ENCODE results near the gene OGA. TPM values are rescaled to one million over a fixed set of nuclear protein-coding genes. Genes with fewer than 3 reads are reported as not detected.

OGA gene
- polyA plus RNA-seq, 1 experiment, result 25.6 TPM

DNA sequence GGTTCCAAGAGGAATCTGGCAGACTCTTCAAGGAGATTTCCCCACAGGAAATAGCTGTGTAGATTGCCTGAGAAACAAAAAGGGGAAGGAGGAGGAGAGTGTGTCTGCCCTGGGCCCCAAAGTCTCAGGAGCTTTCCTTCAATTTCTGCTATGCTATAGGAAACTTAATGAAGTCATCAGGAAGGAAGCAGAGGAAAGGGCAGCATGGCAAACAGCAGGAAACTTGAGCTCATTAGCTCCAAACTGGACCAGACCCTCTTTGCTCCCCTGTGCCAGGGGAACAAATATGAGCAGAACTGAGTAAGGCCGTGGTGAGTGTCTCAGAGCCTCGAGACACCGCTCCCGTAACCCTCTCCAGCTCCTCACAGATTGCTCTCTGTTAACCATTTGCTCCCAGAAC, 30.2 kb upstream of the OGA start:
- CTCF ChIA-PET, result interaction anchor here (1.5 to 3.4 kb wide), 3 partner anchors 8 to 162 kb away, joined by 3 to 15 read pairs (median 14); no protein-coding TSS in a partner anchor
- TF ChIP-seq, protein P1, sequence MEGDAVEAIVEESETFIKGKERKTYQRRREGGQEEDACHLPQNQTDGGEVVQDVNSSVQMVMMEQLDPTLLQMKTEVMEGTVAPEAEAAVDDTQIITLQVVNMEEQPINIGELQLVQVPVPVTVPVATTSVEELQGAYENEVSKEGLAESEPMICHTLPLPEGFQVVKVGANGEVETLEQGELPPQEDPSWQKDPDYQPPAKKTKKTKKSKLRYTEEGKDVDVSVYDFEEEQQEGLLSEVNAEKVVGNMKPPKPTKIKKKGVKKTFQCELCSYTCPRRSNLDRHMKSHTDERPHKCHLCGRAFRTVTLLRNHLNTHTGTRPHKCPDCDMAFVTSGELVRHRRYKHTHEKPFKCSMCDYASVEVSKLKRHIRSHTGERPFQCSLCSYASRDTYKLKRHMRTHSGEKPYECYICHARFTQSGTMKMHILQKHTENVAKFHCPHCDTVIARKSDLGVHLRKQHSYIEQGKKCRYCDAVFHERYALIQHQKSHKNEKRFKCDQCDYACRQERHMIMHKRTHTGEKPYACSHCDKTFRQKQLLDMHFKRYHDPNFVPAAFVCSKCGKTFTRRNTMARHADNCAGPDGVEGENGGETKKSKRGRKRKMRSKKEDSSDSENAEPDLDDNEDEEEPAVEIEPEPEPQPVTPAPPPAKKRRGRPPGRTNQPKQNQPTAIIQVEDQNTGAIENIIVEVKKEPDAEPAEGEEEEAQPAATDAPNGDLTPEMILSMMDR (IDR thresholded peaks at IDR 0.05; ENCODE audit: insufficient read depth, low read depth, low read length), result no peak
- peaks cover 3% of the 10 kb centered on the region; the same call in 1 of the 2 replicates for H3K36me3 ChIP-seq (ENCODE audit: control insufficient read depth, insufficient read depth, low read length)
- POLR2A ChIA-PET, result no interaction called here
- no peak overlapping the region for H3K4me3 ChIP-seq (ENCODE audit: low read depth, low read length)
- no peak for DNase-seq (ENCODE audit: low read depth)
- no peaks in the 10 kb centered on the region for H3K27me3 ChIP-seq (ENCODE audit: control insufficient read depth, insufficient read depth, low read length)

DNA sequence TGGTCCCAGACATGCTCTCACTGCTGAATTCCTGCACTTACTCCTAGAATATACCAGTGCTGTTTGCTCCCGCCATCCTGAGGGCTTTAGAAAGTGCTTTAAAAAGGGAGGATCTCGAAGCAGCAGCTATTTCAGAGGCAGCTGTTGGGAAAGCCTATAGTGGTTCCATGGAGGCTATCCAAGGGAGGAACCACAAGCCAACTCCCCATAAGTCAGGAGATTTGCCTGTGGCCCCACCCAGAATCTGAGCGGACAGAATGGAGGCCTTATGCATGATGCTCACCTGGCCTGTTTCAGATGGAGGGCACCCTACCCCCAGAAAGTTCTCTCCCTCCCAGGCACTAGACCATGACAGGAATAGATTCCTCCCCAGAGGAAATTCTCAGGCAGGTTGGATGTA, 27.6 kb upstream of the OGA start:
- Histone ChIP-seq H3K36me3 (ENCODE audit: control insufficient read depth, insufficient read depth, low read length) (peaks cover 3% of the 10 kb centered on the region; the same call in 1 of the 2 replicates), H3K27me3 (ENCODE audit: control insufficient read depth, insufficient read depth, low read length) (no peaks in the 10 kb centered on the region), H3K4me3 (ENCODE audit: low read depth, low read length) (no peak overlapping the region)
- TF ChIP-seq, protein P1 (IDR thresholded peaks at IDR 0.05; ENCODE audit: insufficient read depth, low read depth, low read length), result no peak
- POLR2A ChIA-PET, result no interaction called here
- CTCF ChIA-PET, result interaction anchor here (0.6 to 3.4 kb wide), 5 partner anchors 10 to 249 kb away, joined by 3 to 15 read pairs (median 6); no protein-coding TSS in a partner anchor
- DNase-seq (ENCODE audit: low read depth), result no peak

DNA sequence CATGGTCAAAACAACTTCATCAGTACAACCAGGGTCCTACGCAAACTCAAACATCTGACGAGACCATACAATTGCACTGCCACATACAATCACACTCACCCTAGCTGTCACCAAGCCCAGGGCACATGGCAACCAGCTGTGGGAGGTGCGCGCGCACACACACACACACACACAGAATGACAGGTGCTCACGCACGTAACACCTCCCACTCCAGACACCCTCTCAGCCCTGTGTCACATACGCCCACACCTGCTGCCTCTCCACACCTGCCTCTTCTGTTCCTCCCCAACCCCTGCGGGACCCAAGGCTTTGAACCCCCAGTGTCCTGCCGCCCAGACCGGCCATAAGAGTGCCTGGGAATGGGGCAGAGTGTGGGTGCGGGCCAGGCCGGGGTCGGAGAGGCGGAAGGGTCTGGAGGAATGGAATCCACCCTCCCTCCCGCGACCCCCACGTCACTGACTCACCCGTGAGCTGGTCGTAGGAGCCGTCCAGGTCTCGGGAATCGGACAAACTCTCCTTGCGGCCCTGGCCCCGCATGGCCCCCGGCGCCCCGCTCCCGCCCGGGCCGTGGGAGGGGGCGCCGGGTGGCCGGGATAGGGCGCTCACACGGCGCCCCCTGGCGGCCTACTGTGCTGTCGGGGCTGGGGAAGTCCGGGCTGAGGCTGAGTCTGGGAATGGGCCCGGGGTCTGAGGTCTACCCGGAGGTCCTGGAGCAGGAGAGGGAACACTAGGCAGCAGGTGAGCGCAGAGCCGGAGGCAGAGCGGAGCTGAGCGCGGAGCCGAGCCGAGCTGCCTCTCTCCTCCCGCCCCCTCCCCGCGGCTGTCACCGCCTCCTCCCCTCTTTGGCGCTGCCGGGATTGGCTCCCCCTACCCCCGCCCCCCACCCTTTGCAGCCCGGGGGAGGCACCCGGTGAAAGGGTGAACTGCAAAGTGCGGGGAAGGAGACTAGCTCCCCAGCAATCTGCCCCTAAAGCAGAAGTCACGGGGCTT, 25.1 kb upstream of the OGA start, which contains the start of gene KCNIP2:
TSS of gene KCNIP2 (minus strand) at position 769 of the 990 bp plus-strand sequence. CDS start at position 537, 232 bp downstream.
- CTCF ChIA-PET, result interaction anchor here (0.6 to 5.1 kb wide), 6 partner anchors 10 to 176 kb away, joined by 3 to 129 read pairs (median 4); no protein-coding TSS in a partner anchor
- POLR2A ChIA-PET, result no interaction called here
- H3K27me3 ChIP-seq (ENCODE audit: control insufficient read depth, insufficient read depth, low read length), result no peaks in the 10 kb centered on the region
- H3K36me3 ChIP-seq (ENCODE audit: control insufficient read depth, insufficient read depth, low read length), result peaks cover 2% of the 10 kb centered on the region; the same call in 1 of the 2 replicates
- DNase-seq (ENCODE audit: low read depth), result no peak
- H3K4me3 ChIP-seq (ENCODE audit: low read depth, low read length), result no peak within 1 kb of the TSS
- TF ChIP-seq, protein P1 (IDR thresholded peaks at IDR 0.05; ENCODE audit: insufficient read depth, low read depth, low read length), result peak; percentile 41

GRCh38 chr10:101841826-101842225, 23.6 kb upstream of the OGA start:
- no peak for DNase-seq (ENCODE audit: low read depth)
- Histone ChIP-seq H3K27me3 (ENCODE audit: control insufficient read depth, insufficient read depth, low read length) (no peaks in the 10 kb centered on the region), H3K36me3 (ENCODE audit: control insufficient read depth, insufficient read depth, low read length) (no peaks in the 10 kb centered on the region; the same call in 1 of the 2 replicates), H3K4me3 (ENCODE audit: low read depth, low read length) (no peak overlapping the region)
- CTCF ChIA-PET, result interaction anchor here (0.5 to 5.1 kb wide), 32 partner anchors 7 to 241 kb away, joined by 3 to 129 read pairs (median 7); partner anchors contain the start of gene HPS6
- POLR2A ChIA-PET, result no interaction called here
- TF ChIP-seq, protein P1 (IDR thresholded peaks at IDR 0.05; ENCODE audit: insufficient read depth, low read depth, low read length), result no peak

Data from BJ (cell line).